HG03520 (cell line): ENCODE measurements around the gene PHF21B.
"Not testable (repeated sequence)": the region's sequence is repeated elsewhere in the genome, so short reads cannot be mapped to it uniquely, and the experiment has no call there.

Source experiments
- ATAC-seq: cut with Tn5 transposase; IDR thresholded peaks from one replicate; pipeline ENCODE4 v1.9.1; 2021; ENCODE audit warnings: mild to moderate bottlenecking, moderate library complexity; ENCODE audit not compliant: unreplicated experiment

The PHF21B gene

DNA sequence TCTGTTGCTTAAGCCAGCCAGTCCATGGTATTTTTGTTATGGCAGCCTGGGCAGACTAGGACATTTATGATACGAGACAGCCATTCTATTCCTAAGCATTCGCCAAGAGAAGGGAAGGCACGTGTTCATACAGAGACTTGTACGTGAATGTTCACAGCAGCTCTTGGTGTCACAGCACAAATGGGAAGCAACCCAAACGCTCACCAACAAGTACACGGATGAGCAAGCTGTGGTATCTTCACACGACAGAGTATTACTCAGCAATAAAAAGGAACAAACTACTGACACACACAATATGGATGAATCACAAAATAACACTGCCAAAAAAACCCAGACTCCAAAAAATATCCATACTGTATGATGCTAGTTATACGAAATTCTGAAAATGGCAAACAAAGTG is 85.1 kb downstream of the PHF21B start:
- ATAC-seq, result no peak

DNA sequence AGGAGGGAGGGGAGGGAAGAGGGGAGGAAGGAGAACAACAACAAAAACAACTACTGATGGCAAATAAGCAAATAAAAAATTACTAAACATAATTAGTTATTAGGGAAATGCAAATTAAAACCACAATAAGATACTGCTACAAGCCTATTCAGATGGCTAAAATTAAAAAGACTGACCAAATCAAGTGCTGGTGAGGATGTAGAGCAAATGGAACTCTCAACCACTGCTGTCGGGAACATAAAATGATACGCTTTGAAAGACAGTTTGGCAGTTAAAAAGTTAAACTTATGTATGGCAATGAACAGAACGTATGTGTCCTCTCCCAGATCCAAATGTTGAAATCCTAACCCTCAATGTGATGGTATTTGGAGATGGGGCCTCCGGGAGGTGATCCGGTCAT is 85.7 kb downstream of the PHF21B start:
- no peak for ATAC-seq

DNA sequence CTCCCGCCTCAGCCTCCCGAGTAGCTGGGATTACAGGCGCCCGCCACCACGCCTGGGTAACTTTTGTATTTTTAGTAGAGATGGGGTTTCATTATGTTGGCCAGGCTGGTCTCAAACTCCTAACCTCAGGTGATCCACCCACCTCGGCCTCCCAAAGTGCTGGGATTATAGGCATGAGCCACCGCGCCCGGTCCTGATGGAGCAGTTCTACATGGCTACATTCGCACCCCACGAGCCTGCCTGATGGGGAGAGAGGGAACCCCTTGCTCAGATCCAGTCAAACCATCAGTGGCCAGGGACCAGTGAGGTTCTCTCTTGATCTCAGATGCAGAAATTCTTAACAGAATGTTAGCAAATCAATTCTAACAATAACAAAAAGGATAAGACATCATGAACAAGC is 88.0 kb downstream of the PHF21B start:
- ATAC-seq, result not testable (repeated sequence)

DNA sequence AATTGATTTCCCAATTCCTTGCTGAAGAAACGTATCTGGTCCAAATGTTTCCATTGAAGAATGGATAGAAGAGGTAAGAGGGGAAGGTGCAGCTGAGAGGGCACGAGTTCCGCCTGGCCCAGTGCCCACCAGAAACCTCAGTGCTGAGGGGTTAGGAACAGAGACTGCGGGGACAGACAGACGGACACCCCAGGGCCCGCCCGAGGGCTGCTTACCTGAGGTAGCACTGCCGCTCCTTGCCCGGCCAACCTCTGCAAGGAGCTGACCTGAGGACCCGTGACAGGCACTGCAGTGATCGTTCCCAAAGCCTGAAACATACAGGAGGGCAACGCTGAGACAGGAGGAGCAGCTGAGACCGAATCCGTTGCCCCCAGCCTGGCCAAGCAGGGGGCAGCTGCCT is 89.6 kb downstream of the PHF21B start:
- ATAC-seq, result no peak

DNA sequence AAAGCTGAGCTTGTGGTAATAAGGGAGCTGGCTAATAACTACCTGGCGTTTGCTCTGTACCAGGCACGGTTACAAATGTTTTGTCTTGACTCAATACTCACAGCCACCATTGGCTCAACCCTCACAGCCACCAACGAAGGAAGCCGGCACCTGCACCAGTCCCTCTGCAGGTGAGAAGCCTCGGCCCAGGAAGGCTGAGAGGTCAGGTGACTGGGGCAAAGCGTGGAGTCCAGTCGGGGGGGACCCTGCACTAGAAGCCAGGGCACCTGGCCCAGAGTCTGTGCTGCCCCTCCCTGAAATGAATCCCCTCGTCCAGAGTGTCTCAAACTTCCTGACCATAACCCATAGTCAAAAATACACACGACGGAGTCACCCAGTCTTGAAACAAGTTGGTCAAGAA is 90.1 kb downstream of the PHF21B start:
- ATAC-seq, result no peak

DNA sequence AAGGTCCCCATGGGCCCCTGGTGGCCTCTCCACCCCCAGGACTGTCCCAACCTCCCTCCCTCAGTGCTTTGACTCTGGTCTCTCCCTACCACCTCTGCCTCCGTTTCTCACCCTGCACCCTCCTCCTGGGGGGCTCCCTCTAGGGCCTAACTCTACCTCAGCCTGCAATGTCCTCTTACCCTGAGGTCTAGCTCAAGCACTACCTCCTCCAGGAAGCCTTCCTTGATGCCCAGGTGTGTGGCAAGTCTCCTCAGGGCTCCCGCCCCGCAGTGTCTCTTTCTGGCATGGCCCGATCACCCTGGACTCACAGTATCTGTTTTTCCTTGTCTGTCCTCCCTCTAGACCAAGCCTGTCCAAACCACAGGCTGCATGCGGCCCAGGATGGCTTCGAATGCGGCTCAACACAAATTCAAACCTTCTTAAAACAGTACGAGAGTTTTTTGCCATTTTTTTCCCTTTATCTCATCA is 90.8 kb downstream of the PHF21B start:
- ATAC-seq, result no peak

DNA sequence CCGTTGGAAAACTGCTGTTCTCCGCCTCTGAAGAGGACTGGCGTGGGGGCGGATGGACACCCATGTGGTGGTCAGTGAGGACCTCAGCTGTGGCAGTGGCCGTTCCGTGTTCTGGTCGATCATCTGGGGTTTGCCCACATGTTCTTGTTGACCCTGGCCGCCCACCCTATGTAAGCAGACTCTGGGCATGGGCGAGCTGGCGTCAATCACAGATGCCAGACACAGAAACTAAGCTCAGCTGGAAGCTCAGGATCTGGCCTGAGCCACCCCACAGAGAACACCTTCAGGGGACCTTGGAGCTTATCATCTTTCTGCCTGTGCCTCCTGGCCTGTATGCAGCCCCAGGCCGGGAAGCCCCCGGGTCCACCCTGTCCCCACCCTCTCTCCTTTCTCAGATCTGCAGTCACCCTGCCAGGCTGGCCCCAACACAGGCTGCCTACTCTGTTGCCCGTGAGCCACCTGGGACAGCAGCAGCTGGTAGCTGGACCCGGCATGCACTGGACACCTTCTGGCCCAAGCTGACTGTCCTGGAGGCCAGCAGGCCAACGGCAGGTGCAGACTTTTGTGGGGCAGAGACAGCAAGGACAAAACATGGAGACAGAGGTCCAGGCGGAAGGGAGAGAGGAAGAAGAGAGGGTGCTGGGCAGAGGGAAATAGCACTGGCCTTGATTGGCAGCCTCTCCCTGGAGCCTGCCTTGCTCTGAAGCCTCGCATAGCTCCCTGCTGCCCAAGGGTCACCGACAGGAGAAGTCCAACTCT is 91.5 kb downstream of the PHF21B start:
- ATAC-seq, result no peak

DNA sequence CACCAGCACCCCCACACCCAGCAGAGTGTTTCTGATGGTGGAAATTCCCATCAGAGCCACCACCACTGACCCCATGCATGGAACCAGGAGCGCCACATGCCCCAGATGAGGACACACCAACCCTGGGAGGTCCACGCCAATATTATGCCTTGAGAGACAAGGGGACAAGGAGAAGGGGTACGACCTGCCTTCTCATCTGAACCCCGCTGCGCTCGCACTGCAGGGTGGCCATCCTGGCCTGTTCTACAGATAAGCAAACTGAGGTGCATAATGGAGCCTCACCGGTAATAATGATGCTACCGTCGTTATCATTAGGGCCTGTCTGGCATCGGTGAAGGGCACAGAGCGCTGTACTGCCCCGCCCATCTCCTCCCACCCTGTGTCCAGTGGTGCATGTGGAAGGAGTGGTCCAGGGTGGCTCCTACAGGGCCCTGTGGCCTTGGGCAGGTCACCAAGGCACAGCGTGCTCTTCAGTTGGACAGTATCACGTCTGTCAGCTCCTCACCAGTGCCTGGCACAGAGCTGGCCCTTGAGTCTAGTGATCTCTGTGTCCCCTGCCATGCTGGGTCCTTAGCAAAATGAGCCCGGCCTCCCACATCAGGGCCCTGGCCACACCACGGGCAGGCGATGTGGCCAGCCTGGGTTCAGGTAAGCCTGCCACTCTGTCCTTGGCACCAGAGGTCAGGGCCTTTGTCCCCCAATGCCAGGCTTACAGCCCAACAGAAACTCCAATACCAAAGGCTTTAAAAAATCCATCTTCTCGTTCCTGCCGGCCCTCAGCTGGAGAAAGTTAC is 92.2 kb downstream of the PHF21B start:
- no peak for ATAC-seq

DNA sequence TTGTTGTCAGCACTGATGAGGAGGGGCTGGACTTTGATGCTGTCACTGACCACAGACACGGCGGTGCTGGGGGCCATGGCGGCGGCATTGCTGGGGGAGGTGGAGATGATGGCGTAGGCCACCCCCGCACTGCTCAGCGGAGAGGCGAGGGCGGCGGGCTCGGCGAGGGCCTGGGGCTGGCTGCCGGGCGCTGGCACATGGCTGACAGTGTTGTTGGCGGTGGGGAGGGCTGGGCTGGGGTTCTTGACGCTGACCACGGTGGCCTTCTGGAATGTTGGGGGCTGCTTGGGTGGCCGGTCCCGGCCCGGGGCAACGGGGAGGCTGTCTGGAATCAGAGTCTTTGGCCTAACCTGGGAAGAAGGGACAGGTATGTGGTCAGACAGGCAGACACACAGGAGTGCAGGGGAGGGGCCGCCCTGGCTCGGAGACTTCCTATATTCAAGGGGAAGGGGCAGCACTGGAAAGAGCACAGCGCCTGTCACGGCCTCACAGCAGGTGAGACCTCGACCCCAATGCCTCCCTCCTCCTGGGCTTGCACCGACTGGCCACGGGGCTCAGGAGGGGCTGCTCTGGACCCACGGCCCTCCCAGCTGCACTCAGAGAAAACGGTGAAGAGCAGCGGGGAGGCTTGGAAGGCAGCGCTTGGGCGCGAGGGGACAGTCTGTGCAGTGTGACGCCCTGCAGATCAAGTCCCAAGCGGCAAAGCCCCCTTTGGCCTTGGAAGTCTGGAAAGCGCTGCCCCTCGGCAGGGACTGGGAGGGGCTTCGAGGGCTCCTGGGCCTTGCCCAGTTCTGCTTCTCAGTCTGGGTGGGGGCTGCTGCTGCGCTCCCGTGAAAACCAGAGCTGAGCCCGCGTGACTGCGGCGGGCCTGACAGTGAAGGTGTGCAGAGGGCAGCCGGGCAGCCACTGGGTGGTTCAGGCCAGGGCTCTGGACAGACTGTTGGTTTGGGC is 93.2 kb downstream of the PHF21B start:
- no peak for ATAC-seq

DNA sequence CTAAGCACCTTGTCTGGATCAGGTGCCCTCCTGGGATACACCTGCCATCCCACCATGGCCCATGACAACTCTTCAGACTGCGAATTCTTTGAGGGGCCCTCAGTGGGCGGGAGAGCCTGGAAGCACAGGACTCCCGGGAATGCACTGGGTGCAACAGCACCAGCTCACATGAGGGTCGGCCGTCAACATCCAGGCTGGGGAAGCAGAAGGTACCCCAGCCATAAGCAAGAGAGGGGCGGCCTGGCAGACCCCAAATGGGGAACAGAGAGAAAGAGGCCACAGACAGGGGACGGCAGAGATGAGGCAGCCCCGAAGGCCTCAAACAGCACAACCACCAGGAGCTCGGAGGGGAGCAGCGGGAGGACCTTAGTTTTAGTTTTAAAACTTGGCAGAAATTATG is 94.4 kb downstream of the PHF21B start:
- no peak for ATAC-seq

DNA sequence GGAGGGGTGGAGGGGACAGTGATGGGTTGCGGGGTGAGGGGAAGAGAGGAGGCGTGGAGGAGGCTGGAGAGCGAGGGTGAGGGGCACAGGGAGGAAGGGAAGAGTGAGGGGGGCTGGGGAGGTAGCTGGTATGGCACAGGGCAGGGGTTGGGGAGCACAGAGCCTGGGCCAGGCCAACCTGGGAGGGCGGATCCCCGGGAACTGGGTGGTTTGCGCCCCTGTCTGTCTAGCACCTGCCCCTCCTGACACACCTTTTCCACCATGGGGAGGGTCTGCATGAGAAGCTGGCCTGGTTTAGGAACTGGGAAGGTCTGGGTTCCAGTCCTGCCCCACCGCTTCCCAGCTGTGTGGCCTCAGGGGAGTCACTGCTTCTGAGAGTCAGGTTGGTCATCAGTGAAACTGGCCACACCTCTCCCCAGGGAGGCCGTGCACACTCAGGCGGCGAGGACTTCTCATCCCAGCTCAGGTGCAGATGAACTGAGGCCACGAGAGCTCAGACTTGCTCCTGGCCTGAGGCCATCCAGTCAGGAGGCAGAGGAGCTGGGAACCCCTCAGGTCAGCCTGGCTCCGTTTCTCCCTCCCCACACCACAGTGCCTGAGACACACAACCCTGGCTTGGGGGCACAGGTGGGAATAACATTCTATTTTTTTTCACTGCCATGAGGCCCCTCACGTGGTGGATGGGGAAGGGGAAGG is 95.6 kb downstream of the PHF21B start:
- ATAC-seq, result no peak

DNA sequence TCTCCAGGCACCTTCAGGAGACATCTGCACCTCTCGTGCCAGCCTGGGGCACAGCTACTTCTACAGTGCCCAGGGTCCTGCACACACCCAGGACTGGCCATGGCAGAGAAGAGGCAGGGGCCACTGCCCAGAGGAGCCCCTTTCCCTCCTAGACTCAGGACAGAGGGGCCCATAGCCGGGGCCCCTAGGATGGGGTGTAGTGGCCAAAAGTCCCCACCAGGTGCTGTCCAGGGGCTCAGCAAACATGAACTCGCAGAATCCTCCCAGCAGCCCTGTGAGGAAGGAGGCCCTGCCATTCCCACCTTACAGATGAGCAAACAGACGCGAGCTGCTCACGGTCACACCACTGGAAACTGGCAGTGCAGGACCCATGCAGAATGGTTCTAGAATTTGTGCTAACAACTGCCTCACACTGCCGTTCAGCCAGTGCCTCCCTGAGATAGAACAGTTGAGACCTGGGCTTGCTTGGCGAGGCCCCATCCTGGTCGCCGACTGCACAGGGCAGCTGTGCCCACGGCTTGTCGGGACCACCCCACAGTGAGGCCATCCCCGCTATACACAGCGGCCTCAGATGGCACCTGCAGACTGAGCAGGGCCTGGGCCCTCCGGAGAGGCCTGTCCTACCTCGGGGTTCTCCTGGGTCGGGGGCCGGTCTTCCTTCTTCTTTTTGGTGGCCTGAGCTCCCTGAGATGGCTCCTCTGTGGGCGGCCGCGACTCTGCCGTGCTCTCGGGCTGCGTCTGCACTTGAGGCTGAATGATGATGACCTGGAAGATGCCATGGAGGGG is 96.4 kb downstream of the PHF21B start:
- no peak for ATAC-seq

DNA sequence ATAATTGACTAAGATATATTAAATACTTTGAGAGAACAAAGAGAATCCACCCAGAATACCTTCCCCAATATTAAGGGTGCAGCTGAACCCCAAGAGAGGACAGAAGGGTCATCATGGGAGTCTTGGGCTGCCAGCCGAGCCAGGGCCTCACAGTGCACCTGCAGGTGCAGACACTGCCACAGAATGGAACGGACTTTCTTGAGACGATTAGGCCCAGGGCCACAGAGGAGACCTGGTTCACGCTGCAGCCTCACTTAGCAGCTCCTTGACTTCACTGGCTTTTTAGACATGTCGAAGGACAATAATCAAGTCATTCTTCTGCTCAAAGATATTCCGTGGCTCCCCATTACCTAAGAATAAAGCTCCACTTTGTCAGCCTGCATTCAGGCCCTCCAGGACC is 100.6 kb downstream of the PHF21B start:
- ATAC-seq, result no peak

DNA sequence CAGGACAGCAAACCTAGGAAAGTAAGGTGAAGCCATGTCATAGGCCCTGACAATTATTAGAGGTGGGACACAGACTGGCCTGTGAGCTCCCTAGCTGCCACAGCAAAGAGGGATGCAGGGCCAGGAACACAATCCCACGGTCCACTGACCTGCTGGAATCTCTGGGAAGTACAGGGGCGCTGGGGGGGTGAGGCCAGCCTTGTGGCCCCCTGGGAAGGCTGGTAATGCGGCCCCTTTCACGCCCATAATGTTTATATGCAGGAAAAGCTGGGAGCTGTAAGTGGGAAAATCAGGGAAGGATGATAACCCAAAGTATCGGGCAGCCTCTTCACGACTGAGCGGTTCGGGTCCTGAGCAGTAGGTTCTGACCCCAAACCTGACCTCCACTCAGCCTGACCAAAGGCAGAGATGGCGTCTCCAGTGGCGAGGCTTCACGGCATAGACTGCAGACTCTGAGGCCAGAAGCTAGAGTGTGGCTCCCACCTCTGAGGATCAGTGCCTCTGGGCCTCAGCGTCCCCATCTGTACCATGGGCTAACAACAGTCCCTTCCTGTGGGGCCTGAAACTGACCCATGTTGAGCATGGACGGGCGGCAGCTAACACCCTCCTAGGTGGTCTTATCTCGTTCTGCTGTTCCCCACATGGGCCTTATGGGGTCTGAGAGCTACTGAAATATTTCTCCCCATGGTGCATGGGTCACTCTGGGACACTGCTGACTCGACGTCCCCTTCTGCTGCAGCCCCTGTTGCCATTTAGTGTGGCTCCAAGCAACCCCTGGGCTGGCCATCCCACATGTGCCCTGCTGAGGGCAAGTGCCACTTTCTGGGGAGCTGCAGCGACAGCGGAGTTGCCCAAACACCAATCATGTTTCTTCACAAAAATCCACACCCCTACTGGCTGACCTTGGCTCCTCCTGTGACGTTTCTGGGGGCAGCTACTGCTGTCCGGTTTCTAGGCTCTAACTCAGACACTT is 101.8 kb downstream of the PHF21B start:
- no peak for ATAC-seq

DNA sequence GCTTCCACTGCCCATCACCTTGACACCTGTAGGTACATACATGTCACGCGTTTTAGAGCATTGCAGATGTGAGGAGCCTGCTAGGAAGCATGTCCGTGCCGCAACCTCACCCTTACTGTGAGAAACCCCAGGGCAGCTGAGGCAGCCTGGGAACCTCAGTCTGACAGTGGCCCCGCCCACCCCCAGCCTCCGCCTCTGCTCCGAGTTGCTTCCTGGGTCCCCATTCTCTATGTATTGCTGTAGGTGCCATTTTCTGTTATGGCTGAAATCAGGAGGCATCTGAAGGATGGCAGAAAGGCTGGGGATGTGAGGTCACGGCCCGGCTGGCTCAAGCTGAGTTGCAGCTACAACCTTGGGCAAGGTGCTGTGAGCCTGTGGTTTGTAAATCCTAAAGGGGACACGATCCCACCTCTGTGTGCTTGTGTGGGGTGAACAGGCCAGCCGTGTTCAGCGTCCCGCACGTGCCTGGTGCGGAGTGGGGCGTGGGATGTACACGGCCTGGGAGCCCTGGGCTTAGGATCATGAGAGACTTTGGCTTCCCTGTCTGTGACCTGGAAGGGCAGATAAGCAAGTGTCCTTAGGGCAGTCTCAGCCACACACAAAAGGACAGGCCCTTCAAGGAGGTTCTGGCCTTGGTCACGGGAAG is 102.7 kb downstream of the PHF21B start:
- no peak for ATAC-seq

DNA sequence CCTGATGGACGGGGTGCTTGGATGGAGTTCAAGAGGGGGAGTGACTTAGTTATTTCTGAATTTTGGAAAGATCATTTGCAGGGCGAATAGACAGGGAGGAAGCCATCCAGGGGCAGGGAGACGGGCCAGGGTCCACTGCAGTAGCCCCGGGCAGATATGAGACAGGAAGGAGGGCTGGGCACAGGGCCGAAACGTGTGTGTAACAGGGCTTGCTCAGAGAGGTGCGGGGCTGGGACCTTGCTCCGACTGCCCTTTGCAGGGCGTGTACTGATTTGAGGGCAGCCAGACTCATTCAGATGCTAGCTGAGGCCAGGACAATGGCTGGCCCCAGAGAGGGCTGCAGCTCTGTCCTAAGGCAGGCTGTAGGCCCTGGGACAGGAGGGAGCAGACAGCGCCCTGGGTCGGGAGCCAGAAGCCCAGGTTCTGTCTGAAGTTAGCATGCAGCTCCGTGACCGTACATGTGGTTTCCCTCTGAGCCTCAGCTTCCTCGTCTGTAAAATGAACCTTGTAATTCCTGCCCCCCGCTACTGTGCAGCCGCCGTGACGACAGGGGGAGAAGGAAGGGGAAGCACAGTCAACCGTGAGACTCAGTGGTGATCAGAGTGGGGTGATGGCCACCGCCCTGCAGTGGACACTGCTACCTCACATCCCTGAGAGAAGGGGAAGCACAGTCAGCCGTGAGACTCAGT is 103.4 kb downstream of the PHF21B start:
- no peak for ATAC-seq

DNA sequence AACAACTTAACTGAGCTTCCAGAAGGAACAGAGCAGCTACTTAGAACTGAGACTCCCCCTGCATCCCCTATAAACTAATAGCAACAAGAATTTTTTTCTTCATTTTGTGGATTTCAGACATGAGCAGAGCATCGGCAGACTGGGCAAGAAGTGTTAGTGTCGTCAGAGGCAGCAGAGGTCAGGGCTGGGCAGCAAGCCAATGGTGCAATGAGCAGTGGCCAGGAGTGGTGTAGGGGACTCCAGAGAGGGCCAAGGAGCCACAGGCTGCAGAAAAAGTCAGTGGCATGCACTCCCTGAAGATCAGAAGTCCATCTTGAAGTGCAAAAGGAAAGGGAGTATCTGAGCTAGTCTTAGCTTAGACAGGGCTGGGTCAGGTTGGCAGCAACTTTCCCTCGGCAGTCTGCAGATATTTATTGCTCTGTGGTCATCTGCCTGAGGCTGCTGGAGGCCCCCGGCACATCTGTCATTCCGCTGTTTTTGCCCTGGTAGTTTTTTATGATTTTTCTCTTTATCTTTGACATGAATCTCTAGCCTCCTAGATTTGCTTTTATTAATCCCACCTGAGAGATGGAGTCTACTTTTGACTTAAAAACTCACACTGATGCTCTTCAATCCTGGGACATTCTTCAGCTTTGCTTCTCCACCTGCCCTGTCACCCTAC is 105.2 kb downstream of the PHF21B start:
- ATAC-seq, result not testable (repeated sequence)
